Chondrocyte (in vitro differentiated cells): Measurements from ENCODE around the gene C21orf58. TPM values are rescaled to one million over a fixed set of nuclear protein-coding genes. Genes with fewer than 3 reads are reported as not detected.

Source experiments
- DNase-seq: peaks from one replicate; pipeline ENCODE4 v3.0.0; 2021; ENCODE audit warnings: mixed read lengths, low spot score
- H3K27ac Mint-ChIP-seq: one replicate; pipeline ENCODE4 v1.8.0; 2021; ENCODE audit warnings: mild to moderate bottlenecking, moderate library complexity, mixed read lengths; ENCODE audit not compliant: unreplicated experiment
- H3K27me3 Mint-ChIP-seq: 2 replicates; pipeline ENCODE4 v1.8.0; 2021; ENCODE audit warnings: low read depth, mixed read lengths
- H3K36me3 Mint-ChIP-seq: 2 replicates; pipeline ENCODE4 v1.8.0; 2021; ENCODE audit warnings: low read depth, mixed read lengths
- H3K4me1 Mint-ChIP-seq: 2 replicates; pipeline ENCODE4 v1.8.0; 2021; ENCODE audit warnings: low read depth, mild to moderate bottlenecking, mixed read lengths
- H3K4me3 Mint-ChIP-seq: one replicate; pipeline ENCODE4 v1.8.0; 2021; ENCODE audit warnings: mild to moderate bottlenecking, moderate library complexity, mixed read lengths; ENCODE audit not compliant: unreplicated experiment
- H3K9me3 Mint-ChIP-seq: 2 replicates; pipeline ENCODE4 v1.8.0; 2021; ENCODE audit warnings: low read depth, mixed read lengths
- CTCF ChIP-seq: fragments of 200-600 bp; sonication (generic); IDR thresholded peaks from 2 replicates; pipeline ENCODE4 v1.5.0; 2021; ENCODE audit warnings: antibody characterized with exemption, mild to moderate bottlenecking, moderate library complexity
- total RNA-seq: library from RNA; stranded (reverse); gene quantifications from 3 replicates; pipeline ENCODE4 v1.2.1, GENCODE V29; 2021

Gene C21orf58
- total RNA-seq, 1 donor from 2014 or later, result 5.6 TPM

GRCh38 chr21:46323227-46323709, 402 bp downstream of the C21orf58 start:
- H3K9me3 Mint-ChIP-seq, result no peaks in the 10 kb centered on the region
- peaks cover 2% of the 10 kb centered on the region for H3K36me3 Mint-ChIP-seq
- no peak for DNase-seq
- H3K4me1 Mint-ChIP-seq, result peaks cover 43% of the 10 kb centered on the region
- peak overlapping the region; percentile 89 for H3K27ac Mint-ChIP-seq
- H3K27me3 Mint-ChIP-seq, result no peaks in the 10 kb centered on the region
- no peak for TF ChIP-seq CTCF
- H3K4me3 Mint-ChIP-seq, result peak overlapping the region; percentile 91

GRCh38 chr21:46322351-46323226, 1.1 kb downstream of the C21orf58 start:
- Mint-ChIP-seq H3K27me3 (no peaks in the 10 kb centered on the region), H3K27ac (peak overlapping the region; percentile 89), H3K4me3 (peak overlapping the region; percentile 91), H3K4me1 (peaks cover 43% of the 10 kb centered on the region), H3K36me3 (no peaks in the 10 kb centered on the region), H3K9me3 (no peaks in the 10 kb centered on the region)
- TF ChIP-seq CTCF, result no peak
- no peak for DNase-seq

- no peaks in the 10 kb centered on the region for H3K36me3 Mint-ChIP-seq
These were observed 3.3 kb downstream of the C21orf58 start for GRCh38 chr21:46320331-46320801.

GRCh38 chr21:46319186-46319585, 4.5 kb downstream of the C21orf58 start:
- Mint-ChIP-seq H3K27me3 (no peaks in the 10 kb centered on the region), H3K9me3 (no peaks in the 10 kb centered on the region), H3K4me1 (peaks cover 29% of the 10 kb centered on the region), H3K36me3 (no peaks in the 10 kb centered on the region), H3K27ac (no peak overlapping the region), H3K4me3 (no peak overlapping the region)
- DNase-seq, result no peak
- TF ChIP-seq CTCF, result no peak

More at GRCh38 chr21:46320331-46320801, 3.3 kb downstream of the C21orf58 start:
- TF ChIP-seq CTCF, result no peak
- no peaks in the 10 kb centered on the region for H3K27me3 Mint-ChIP-seq
- no peak overlapping the region for H3K4me3 Mint-ChIP-seq
- H3K9me3 Mint-ChIP-seq, result no peaks in the 10 kb centered on the region
- no peak for DNase-seq
- H3K27ac Mint-ChIP-seq, result no peak overlapping the region
- peaks cover 30% of the 10 kb centered on the region for H3K4me1 Mint-ChIP-seq

GRCh38 chr21:46318464-46318845, 5.2 kb downstream of the C21orf58 start:
- Mint-ChIP-seq H3K4me3 (no peak overlapping the region), H3K27me3 (no peaks in the 10 kb centered on the region), H3K4me1 (peaks cover 29% of the 10 kb centered on the region), H3K9me3 (no peaks in the 10 kb centered on the region), H3K36me3 (peaks cover 2% of the 10 kb centered on the region), H3K27ac (no peak overlapping the region)
- DNase-seq, result no peak
- TF ChIP-seq CTCF, result no peak
